ENCODE measurements around the gene TIE1.

The TIE1 gene

GRCh38 chr1:43274125-43274803 lies 26.5 kb upstream of the TIE1 start:
- DNase-seq (ENCODE audit: low read depth, low spot score), result no peak

- no peak for DNase-seq (ENCODE audit: low read depth, low spot score)
Observed at GRCh38 chr1:43274804-43275180, 26.0 kb upstream of the TIE1 start.

DNA sequence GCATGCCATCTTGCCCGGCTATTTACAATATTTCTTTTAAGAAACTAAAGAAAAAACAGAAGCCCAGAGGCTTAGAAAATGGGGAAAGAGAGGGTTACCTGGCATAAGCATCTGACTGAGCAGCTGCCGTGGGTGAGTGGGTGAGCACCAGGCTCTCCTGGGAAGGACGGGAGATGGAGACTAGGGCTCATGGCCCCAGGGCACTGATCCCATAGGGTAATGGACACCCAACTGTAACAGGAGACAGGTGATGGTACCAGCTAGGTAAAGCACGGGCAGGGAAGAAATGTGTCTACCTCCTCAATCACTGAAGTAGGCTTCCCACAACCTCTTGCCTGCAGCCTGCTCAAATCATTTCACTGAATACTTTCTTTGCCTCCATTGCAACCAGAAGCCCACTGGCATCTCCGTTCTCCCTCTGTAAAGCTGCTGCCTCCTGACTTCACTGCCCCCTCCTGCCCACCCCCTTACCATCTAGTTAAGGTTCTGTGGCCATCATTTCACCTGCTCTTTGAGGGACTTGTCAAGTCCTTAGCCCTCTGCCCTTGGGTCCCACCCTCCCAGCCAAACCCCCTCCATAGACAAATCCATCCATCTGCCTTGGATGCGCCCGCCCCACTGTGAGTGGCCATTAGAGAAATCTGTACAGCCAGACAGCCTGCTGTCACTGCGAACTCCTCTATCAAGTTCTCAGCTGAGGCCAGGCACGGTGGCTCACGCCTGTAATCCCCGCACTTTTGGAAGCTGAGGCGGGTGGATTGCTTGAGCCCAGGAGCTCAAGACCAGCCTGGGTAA lies 24.8 kb upstream of the TIE1 start:
- no peak for DNase-seq (ENCODE audit: low read depth, low spot score)

DNA sequence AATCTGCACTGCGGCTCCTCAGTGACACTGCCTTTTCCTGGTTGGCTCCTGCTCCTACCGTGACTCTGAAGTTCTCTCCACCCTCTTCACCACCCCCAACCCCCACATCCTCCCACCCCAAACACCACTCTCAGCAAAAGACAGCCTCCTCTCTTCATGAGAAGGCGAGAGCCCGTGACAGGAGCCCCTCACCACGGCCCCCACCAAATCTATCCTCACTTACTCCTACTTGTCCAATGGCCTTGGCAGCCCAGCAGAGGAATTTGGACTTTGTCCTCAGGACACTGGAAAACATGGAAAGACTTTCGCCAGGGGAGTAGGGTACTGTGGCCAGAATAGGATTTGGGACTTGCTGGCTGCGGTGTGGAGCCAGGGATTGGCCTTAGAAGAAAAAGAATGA lies 24.1 kb upstream of the TIE1 start:
- DNase-seq (ENCODE audit: low read depth, low spot score), result no peak

GRCh38 chr1:43277116-43277876 lies 23.5 kb upstream of the TIE1 start:
- no peak for DNase-seq (ENCODE audit: low read depth, low spot score)

- DNase-seq (ENCODE audit: low read depth, low spot score), result no peak
Observed at GRCh38 chr1:43279161-43279560, 21.6 kb upstream of the TIE1 start.

GRCh38 chr1:43279666-43280065 lies 21.1 kb upstream of the TIE1 start:
- DNase-seq (ENCODE audit: low read depth, low spot score), result no peak

DNA sequence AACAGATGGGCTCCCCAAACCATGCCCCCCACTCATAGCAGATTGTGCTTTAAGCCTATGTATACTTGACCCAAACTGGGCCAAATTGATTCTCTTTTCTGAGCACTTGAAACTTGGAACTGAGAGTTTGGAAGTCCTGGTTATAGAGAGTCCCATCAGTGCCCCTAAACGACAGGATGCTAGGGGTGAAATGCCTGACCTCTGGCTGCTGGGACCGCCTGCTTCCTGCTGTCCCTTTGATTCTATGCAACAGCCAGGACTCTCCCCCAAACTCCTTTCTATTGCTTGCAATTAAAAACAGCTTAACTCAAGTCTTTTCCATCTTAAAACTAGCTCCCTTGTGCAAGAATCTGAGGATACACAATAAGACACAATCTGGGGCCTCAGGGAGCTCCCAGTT lies 20.1 kb upstream of the TIE1 start:
- DNase-seq (ENCODE audit: low read depth, low spot score), result no peak

DNA sequence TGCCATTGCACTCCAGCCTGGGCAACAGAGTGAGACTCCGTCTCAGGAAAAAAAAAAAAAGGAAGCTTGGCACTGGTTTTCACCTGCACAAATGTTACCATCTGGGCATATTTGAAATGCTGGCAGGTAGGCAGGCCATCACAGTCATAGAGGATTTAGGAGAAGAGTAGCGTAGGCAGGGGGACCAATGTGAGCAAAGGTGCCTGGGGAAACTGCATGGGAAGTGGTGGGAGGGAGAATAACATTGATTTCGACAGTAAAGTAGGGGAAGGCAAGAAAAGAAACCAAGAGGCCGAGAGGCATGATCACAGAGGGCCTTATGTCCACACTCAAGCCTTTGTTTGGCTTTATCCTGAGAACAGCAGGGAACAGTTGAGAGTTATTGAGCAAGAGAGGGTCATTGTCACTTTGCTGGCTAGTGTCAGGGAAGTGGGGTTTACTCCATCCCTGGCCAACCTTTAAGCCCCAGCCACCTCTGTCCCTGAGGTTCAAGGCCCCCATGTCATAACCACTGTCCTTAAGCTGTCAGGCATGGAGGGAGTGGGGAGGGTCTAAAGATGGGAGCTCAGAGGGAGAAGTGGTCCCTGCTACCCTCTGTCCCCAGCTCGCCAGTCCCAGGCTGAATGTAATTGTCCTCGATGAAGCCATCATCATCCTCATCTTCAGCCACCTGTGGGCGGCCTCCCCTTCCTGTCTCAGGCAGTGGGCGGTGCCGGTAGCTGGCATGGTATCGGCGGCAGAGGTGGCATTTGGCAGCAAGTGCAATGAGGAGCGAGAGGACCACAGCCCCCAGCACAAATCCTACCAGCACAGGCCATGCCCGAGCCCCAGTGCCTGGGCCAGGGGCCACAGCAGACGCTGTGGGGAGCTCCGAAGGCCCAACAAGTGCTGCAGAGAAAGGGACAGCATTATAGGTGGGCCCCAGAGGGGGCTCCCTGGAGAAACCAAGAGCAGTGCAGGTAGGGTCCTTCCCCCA lies 18.3 kb upstream of the TIE1 start:
- no peak for DNase-seq (ENCODE audit: low read depth, low spot score)

DNA sequence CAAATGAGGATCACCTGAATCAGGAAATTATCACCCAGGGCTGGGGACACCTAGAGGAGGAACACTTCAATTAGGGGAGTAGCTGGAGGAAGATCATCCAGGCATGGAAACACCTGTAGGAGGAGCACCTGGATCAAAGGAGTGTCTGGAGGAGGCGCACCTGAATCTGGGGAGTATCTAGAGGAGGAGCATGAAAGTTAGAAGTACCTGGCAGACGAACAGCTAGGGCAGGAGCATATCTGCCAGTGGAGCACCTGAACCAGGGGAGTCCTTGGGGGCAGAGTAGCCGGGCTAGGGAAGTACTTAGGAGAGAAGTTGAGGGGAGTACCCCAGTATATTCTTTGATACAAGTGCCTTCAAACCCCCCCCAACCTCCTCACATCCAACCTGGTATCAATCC lies 16.7 kb upstream of the TIE1 start:
- DNase-seq (ENCODE audit: low read depth, low spot score), result no peak

DNA sequence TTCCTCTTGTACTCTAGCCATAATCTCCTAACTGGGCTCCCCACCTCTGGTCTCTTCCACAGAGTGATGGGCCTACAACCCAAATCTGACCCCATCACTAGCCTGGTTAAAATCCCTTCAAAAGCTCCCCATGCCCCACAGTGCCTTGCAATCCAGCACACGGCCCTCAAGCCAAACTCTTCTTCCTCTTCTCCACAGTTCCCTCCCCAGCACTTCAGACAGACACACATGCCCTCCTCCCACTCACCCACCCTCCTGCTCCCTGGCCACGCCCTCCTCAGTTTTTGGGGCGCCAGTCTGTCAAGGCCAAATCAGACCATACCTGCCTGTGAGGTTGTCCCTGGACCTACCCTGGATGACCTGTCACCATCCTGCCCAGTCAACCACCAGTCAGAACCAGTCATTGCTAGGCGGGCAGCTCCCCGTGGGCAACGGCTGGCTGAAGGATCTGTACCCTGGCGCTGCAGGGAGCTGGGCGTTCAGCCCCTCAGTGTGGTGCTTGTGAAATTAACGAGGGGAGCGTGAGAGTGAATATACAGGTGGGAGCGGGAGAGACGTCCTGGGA lies 16.2 kb upstream of the TIE1 start:
- no peak for DNase-seq (ENCODE audit: low read depth, low spot score)

- DNase-seq (ENCODE audit: low read depth, low spot score), result no peak
Observed at GRCh38 chr1:43285269-43285990, 15.4 kb upstream of the TIE1 start, which contains the start of gene C1orf210. Gene C1orf210 (minus strand): TSS chr1:43285581. CDS start chr1:43283270, 2,311 bp downstream.

DNA sequence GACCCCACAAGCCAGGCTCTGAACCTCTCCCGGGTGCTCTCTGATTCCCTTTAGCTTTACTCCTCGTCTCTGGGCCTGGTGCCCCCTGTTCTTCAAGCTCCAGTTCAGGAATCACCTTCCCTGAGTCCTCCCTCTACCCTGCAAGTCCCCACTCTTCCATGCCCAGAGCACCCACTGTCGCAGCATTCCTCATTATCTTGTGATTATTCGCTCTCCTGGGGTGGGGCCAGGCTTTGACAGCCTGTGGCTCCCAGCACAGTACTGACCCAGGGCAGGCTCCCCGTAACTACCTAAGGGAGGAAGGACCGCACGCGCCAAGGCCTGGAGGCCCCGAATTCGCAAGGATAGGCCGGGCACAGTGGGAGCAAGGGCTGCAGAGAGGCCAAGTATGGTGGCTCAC lies 14.7 kb upstream of the TIE1 start:
- DNase-seq (ENCODE audit: low read depth, low spot score), result no peak

- no peak for DNase-seq (ENCODE audit: low read depth, low spot score)
Observed at GRCh38 chr1:43286533-43286932, 14.2 kb upstream of the TIE1 start.

DNA sequence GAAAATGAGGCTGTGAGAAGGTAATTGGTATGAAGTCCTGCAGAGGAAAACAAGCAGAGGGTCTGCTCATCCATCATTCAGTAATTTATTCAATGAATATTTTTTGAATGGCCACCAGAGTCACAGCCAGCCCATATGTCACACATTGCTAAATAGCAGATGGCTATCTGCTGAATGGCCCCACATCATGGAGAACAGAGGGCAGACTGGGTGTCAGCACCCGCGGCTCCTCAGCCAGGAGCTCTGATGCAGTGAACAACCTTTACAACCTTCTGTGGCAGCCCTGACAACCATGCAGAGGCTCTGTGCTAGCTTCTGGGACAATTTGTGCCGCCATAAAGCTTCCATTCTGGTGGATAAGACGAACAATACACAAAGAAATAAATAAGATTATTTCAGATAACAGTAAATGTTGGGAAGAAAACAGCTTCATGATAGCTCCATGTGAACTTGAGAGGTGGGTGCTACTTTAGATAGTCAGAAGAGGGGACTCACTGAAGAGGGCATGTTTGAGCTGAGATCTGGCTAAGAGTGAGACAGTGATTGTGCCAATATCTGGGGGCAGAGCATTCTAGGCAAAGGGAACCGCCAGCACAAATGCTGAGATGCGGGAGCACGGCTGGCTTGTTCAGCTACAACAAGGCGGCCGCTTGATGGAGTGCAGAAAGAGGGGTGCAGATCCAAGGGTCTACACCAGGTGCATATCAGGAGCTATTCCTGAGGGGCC lies 12.6 kb upstream of the TIE1 start:
- DNase-seq (ENCODE audit: low read depth, low spot score), result no peak

- no peak for DNase-seq (ENCODE audit: low read depth, low spot score)
Observed at GRCh38 chr1:43288785-43289706, 11.7 kb upstream of the TIE1 start.

GRCh38 chr1:43292216-43292615 lies 8.6 kb upstream of the TIE1 start:
- no peak for DNase-seq (ENCODE audit: low read depth, low spot score)

DNA sequence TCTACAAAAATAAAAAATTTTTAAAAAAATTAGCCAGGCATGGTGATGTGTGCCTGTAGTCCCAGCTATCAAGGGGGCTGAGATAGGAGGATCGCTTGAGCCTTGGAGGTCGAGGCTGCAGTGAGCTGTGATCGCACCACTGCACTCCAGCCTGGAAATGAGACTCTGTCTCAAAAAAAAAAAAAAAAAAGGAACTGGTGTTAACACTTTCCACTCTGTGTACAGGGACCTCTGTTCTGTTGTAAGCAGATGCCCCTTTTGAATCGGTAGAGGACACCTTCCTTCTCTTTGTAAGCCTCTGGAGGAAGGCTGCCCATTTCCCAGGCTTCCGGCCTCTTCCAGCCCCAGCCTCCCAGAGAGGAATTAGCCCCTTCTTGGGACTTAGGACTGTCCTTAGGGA lies 8.1 kb upstream of the TIE1 start:
- DNase-seq (ENCODE audit: low read depth, low spot score), result no peak

GRCh38 chr1:43293176-43293575 lies 7.6 kb upstream of the TIE1 start:
- no peak for DNase-seq (ENCODE audit: low read depth, low spot score)

All from brain pericyte (primary cell).